ENCODE results near the gene PRRT1.
"Not testable (repeated sequence)": the region's sequence is repeated elsewhere in the genome, so short reads cannot be mapped to it uniquely, and the experiment has no call there.

The PRRT1 gene

GRCh38 chr6:32190054-32190851, 38.5 kb upstream of the PRRT1 start, which contains the start of gene PBX2:
Gene PBX2 (minus strand): TSS chr6:32190202. CDS start chr6:32189915, 287 bp downstream.
- no peaks in the 10 kb centered on the region for H3K27me3 ChIP-seq (ENCODE audit: insufficient read depth, poor library complexity, severe bottlenecking)
- peak; percentile 56 for ATAC-seq (ENCODE audit: low read depth)
- H3K9me3 ChIP-seq (ENCODE audit: severe bottlenecking) = no peaks in the 10 kb centered on the region
- H3K27ac ChIP-seq (ENCODE audit: poor library complexity, severe bottlenecking) = peak within 1 kb of the TSS; percentile 81
- peaks cover 18% of the 10 kb centered on the region for H3K36me3 ChIP-seq (ENCODE audit: low read depth)
- H3K4me1 ChIP-seq (ENCODE audit: insufficient read depth, poor library complexity, severe bottlenecking) = peaks cover 11% of the 10 kb centered on the region
- DNase-seq (ENCODE audit: low spot score) = no peak
- H3K4me3 ChIP-seq (ENCODE audit: severe bottlenecking) = peak within 1 kb of the TSS; percentile 70
- no peak for TF ChIP-seq CTCF (IDR thresholded peaks at IDR 0.05; ENCODE audit: poor library complexity, severe bottlenecking)

- ATAC-seq (ENCODE audit: low read depth) = no peak
- no peak for TF ChIP-seq CTCF (IDR thresholded peaks at IDR 0.05; ENCODE audit: poor library complexity, severe bottlenecking)
- H3K4me3 ChIP-seq (ENCODE audit: severe bottlenecking) = peak overlapping the region; percentile 70
- no peak for DNase-seq (ENCODE audit: low spot score)
- peaks cover 10% of the 10 kb centered on the region for H3K4me1 ChIP-seq (ENCODE audit: insufficient read depth, poor library complexity, severe bottlenecking)
- peaks cover 18% of the 10 kb centered on the region for H3K36me3 ChIP-seq (ENCODE audit: low read depth)
- H3K27ac ChIP-seq (ENCODE audit: poor library complexity, severe bottlenecking) = peak overlapping the region; percentile 81
- no peaks in the 10 kb centered on the region for H3K27me3 ChIP-seq (ENCODE audit: insufficient read depth, poor library complexity, severe bottlenecking)
- H3K9me3 ChIP-seq (ENCODE audit: severe bottlenecking) = no peaks in the 10 kb centered on the region
Observed at GRCh38 chr6:32189742-32190053, 38.0 kb upstream of the PRRT1 start.

GRCh38 chr6:32189069-32189741, 37.5 kb upstream of the PRRT1 start:
- H3K27ac ChIP-seq (ENCODE audit: poor library complexity, severe bottlenecking) = peak overlapping the region; percentile 81
- DNase-seq (ENCODE audit: low spot score) (no peak), ATAC-seq (ENCODE audit: low read depth) (no peak)
- H3K9me3 ChIP-seq (ENCODE audit: severe bottlenecking) = no peaks in the 10 kb centered on the region
- H3K4me3 ChIP-seq (ENCODE audit: severe bottlenecking) = peak overlapping the region; percentile 70
- H3K27me3 ChIP-seq (ENCODE audit: insufficient read depth, poor library complexity, severe bottlenecking) = no peaks in the 10 kb centered on the region
- peaks cover 21% of the 10 kb centered on the region for H3K36me3 ChIP-seq (ENCODE audit: low read depth)
- H3K4me1 ChIP-seq (ENCODE audit: insufficient read depth, poor library complexity, severe bottlenecking) = peaks cover 9% of the 10 kb centered on the region
- TF ChIP-seq CTCF (IDR thresholded peaks at IDR 0.05; ENCODE audit: poor library complexity, severe bottlenecking) = no peak

GRCh38 chr6:32188381-32189068, 36.8 kb upstream of the PRRT1 start:
- no peak for ATAC-seq (ENCODE audit: low read depth)
- H3K4me1 ChIP-seq (ENCODE audit: insufficient read depth, poor library complexity, severe bottlenecking) = peaks cover 9% of the 10 kb centered on the region
- peaks cover 28% of the 10 kb centered on the region for H3K36me3 ChIP-seq (ENCODE audit: low read depth)
- no peaks in the 10 kb centered on the region for H3K27me3 ChIP-seq (ENCODE audit: insufficient read depth, poor library complexity, severe bottlenecking)
- no peak for DNase-seq (ENCODE audit: low spot score)
- no peaks in the 10 kb centered on the region for H3K9me3 ChIP-seq (ENCODE audit: severe bottlenecking)
- peak overlapping the region; percentile 81 for H3K27ac ChIP-seq (ENCODE audit: poor library complexity, severe bottlenecking)
- no peak for TF ChIP-seq CTCF (IDR thresholded peaks at IDR 0.05; ENCODE audit: poor library complexity, severe bottlenecking)
- peak overlapping the region; percentile 70 for H3K4me3 ChIP-seq (ENCODE audit: severe bottlenecking)

- not testable (repeated sequence) for ATAC-seq (ENCODE audit: low read depth); H3K4me1 ChIP-seq (ENCODE audit: insufficient read depth, poor library complexity, severe bottlenecking); DNase-seq (ENCODE audit: low spot score); H3K4me3 ChIP-seq (ENCODE audit: severe bottlenecking); H3K9me3 ChIP-seq (ENCODE audit: severe bottlenecking); H3K27me3 ChIP-seq (ENCODE audit: insufficient read depth, poor library complexity, severe bottlenecking)
- Histone ChIP-seq H3K27ac (ENCODE audit: poor library complexity, severe bottlenecking) (peak overlapping the region; percentile 81), H3K36me3 (ENCODE audit: low read depth) (peaks cover 34% of the 10 kb centered on the region)
Observed at GRCh38 chr6:32187725-32188380, 36.1 kb upstream of the PRRT1 start.
